Mucosa of descending colon (tissue), 3 donors: Measurements from ENCODE around the gene TNRC6C. TPM values are rescaled to one million over a fixed set of nuclear protein-coding genes. Genes with fewer than 3 reads are reported as not detected.
"Not testable (repeated sequence)": the region's sequence is repeated elsewhere in the genome, so short reads cannot be mapped to it uniquely, and the experiment has no call there.

Source experiments
- ATAC-seq: fragments of 200-7000 bp; cut with Tn5 transposase; one replicate; pipeline ENCODE4 v1.9.1; 2020; ENCODE audit warnings: mild to moderate bottlenecking, moderate library complexity
- DNase-seq, 3 donors: peaks; one replicate each; pipeline ENCODE4 v3.0.0-alpha.2; 2020
- H3K36me3 ChIP-seq: fragments of 200-600 bp; one replicate; pipeline ENCODE4 v1.8.0; 2021; ENCODE audit warnings: low read depth, mild to moderate bottlenecking
- H3K4me1 ChIP-seq: fragments of 200-600 bp; one replicate; pipeline ENCODE4 v1.8.0; 2021; ENCODE audit warnings: low read depth, mild to moderate bottlenecking
- H3K4me3 ChIP-seq: fragments of 200-600 bp; one replicate; pipeline ENCODE4 v1.8.0; 2021; ENCODE audit warnings: mild to moderate bottlenecking
- H3K9me3 ChIP-seq: fragments of 200-600 bp; one replicate; pipeline ENCODE4 v1.8.0; 2021; ENCODE audit warnings: mild to moderate bottlenecking
- CTCF ChIP-seq: fragments of 200-600 bp; IDR thresholded peaks from one replicate; pipeline ENCODE4 v1.8.0; 2022; ENCODE audit warnings: antibody characterized with exemption, mild to moderate bottlenecking
- intact Hi-C, 2 donors: fragments of 100-400 bp; cut with DNase I in 1 of 2; cut with micrococcal nuclease in 1 of 2; formaldehyde crosslinking; loops; one replicate each; pipeline versions ENCODE4 v1.11.0 to v1.11.1; 2022; cut with DNase I, micrococcal nuclease
- total RNA-seq, 3 donors: library from RNA; stranded (reverse); fragmentation: NEBNext Ultra II Directional in 2 of 3; extraction: Animal tissue kit (Norgen Biotek cat#: 25700) in 2 of 3; gene quantifications; one replicate each; pipeline versions ENCODE4 v1.2.1 to v1.2.4, GENCODE V29; 2021 to 2023
- donor health status: DM: no; HTN: no; CAD: no; lungs with moderate emphysema.
- donor health status: DM: no; HTN: no; CAD: no.
- donor health status: DM: no; HTN: yes; CAD: no.

TNRC6C gene
- total RNA-seq, 3 donors from 2014 or later = 13.7 to 32.6 (median 20.7) TPM

GRCh38 chr17:77929180-77929564 lies 29.3 kb upstream of the TNRC6C start:
- Histone ChIP-seq H3K36me3 (no peaks in the 10 kb centered on the region), H3K4me1 (no peaks in the 10 kb centered on the region), H3K9me3 (no peaks in the 10 kb centered on the region), H3K4me3 (no peak overlapping the region)
- no peak for TF ChIP-seq CTCF
- intact Hi-C loops = no loop called here
- DNase-seq (no peak), ATAC-seq (no peak)

GRCh38 chr17:77929871-77930436 lies 28.5 kb upstream of the TNRC6C start:
- Histone ChIP-seq H3K9me3 (no peaks in the 10 kb centered on the region), H3K4me3 (no peak overlapping the region), H3K4me1 (no peaks in the 10 kb centered on the region), H3K36me3 (no peaks in the 10 kb centered on the region)
- intact Hi-C loops = no loop called here
- ATAC-seq (no peak), DNase-seq (no peak)
- TF ChIP-seq CTCF = no peak

- H3K4me1 ChIP-seq = peaks cover 2% of the 10 kb centered on the region
- H3K4me3 ChIP-seq = no peak overlapping the region
- intact Hi-C loops = no loop called here
- DNase-seq (no peak), ATAC-seq (no peak)
- no peaks in the 10 kb centered on the region for H3K36me3 ChIP-seq
- no peak for TF ChIP-seq CTCF
- H3K9me3 ChIP-seq = no peaks in the 10 kb centered on the region
Observed at GRCh38 chr17:77930780-77931768, 27.4 kb upstream of the TNRC6C start.

- no peak for ATAC-seq
- H3K4me3 ChIP-seq = no peak overlapping the region
- peaks cover 3% of the 10 kb centered on the region for H3K4me1 ChIP-seq
- no peak for DNase-seq
- intact Hi-C loops = no loop called here
- H3K36me3 ChIP-seq = no peaks in the 10 kb centered on the region
- H3K9me3 ChIP-seq = no peaks in the 10 kb centered on the region
- no peak for TF ChIP-seq CTCF
Observed at GRCh38 chr17:77933777-77934398, 24.6 kb upstream of the TNRC6C start.

GRCh38 chr17:77935121-77935571 lies 23.4 kb upstream of the TNRC6C start:
- peak; percentile 65 for ATAC-seq
- peaks cover 3% of the 10 kb centered on the region for H3K4me1 ChIP-seq
- H3K36me3 ChIP-seq = no peaks in the 10 kb centered on the region
- intact Hi-C loops = no loop called here
- no peak for DNase-seq
- no peak for TF ChIP-seq CTCF
- no peak overlapping the region for H3K4me3 ChIP-seq
- no peaks in the 10 kb centered on the region for H3K9me3 ChIP-seq

GRCh38 chr17:77935744-77936143 lies 22.8 kb upstream of the TNRC6C start:
- intact Hi-C loops, DNase-seq, H3K4me1 ChIP-seq, H3K36me3 ChIP-seq, H3K9me3 ChIP-seq, H3K4me3 ChIP-seq: not testable (repeated sequence)
- ATAC-seq = peak; percentile 55
